Mucosa of rectum (tissue), 2 donors: ENCODE measurements around the gene ZNF611.

ENCODE experiments used
- H3K27ac ChIP-seq, 2 donors: one replicate each; pipeline ENCODE4 v1.7.0; 2013; ENCODE audit warnings: inconsistent platforms in 2 of 2, low read depth in 2 of 2, low read length in 2 of 2
- H3K27me3 ChIP-seq, 2 donors: one replicate each; pipeline ENCODE4 v1.7.0; 2013; ENCODE audit warnings: low read length in 2 of 2; ENCODE audit not compliant: control insufficient read depth in 2 of 2, insufficient read depth in 2 of 2
- H3K36me3 ChIP-seq, 2 donors: one replicate each; pipeline ENCODE4 v1.7.0; 2013; ENCODE audit warnings: low read length in 2 of 2; ENCODE audit not compliant: control insufficient read depth in 2 of 2, insufficient read depth in 2 of 2
- H3K4me1 ChIP-seq, 2 donors: one replicate each; pipeline ENCODE4 v1.7.0; 2013; ENCODE audit warnings: low read length in 2 of 2, mild to moderate bottlenecking in 1 of 2; ENCODE audit not compliant: control insufficient read depth in 2 of 2, insufficient read depth in 2 of 2
- H3K4me3 ChIP-seq, 2 donors: one replicate each; pipeline ENCODE4 v1.7.0; 2013; ENCODE audit warnings: low read length in 2 of 2
- H3K9ac ChIP-seq, 2 donors: one replicate each; pipeline ENCODE4 v1.7.0; 2013; ENCODE audit warnings: low read length in 2 of 2, low read depth in 1 of 2, mild to moderate bottlenecking in 1 of 2
- H3K9me3 ChIP-seq, 2 donors: one replicate each; pipeline ENCODE4 v1.7.0; 2013; ENCODE audit warnings: low read length in 2 of 2; ENCODE audit not compliant: control insufficient read depth in 2 of 2
- donor health status: healthy.
- donor health status: Normal muscosa, but diverticular disease.

ZNF611 gene

DNA sequence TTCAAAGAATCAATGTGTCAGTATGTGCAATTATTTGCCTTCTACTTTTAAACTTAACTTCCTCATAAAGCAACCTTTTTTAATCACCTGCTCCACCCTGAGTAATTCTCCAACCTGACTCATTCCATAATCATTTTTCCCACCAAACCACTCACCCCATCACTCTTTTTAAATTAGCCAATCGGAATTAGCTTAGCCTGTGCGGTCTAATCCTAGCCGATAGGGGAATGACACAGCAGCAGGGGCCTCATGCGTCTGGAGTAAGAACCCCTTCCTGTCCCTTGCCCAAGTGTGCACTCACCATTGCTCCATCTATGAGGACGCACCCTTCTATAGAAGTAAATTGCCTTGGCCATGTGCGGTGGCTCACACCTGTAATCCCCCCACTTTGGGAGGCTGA lies 69.3 kb downstream of the ZNF611 start:
- Histone ChIP-seq H3K36me3 (no peaks in the 10 kb centered on the region), H3K4me3 (no peak overlapping the region), H3K9me3 (no peaks in the 10 kb centered on the region), H3K27ac (no peak overlapping the region), H3K27me3 (no peaks in the 10 kb centered on the region), H3K4me1 (no peaks in the 10 kb centered on the region), H3K9ac (no peak overlapping the region)

DNA sequence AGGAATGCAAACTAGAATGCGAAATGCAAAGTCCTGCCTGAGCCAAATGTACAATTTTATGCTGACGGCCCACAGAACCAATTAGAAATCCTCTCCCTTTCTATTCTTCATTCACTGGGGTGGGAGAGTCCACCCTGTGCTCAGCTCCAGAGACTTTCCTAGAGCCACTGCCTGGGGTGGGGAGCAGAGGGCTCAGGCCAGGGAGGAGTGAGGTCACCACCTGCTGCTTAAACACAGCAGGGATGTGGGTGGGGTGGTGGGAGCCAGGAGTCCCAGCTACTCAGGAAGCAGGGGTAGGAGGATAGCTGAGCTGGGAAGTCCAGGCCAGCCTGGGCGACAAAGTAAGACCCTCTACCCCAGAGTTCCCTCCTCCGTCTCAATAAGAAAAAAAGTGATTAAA lies 69.8 kb downstream of the ZNF611 start:
- Histone ChIP-seq H3K9me3 (no peaks in the 10 kb centered on the region), H3K27ac (no peak overlapping the region), H3K9ac (no peak overlapping the region), H3K27me3 (no peaks in the 10 kb centered on the region), H3K36me3 (no peaks in the 10 kb centered on the region), H3K4me3 (no peak overlapping the region), H3K4me1 (no peaks in the 10 kb centered on the region)

DNA sequence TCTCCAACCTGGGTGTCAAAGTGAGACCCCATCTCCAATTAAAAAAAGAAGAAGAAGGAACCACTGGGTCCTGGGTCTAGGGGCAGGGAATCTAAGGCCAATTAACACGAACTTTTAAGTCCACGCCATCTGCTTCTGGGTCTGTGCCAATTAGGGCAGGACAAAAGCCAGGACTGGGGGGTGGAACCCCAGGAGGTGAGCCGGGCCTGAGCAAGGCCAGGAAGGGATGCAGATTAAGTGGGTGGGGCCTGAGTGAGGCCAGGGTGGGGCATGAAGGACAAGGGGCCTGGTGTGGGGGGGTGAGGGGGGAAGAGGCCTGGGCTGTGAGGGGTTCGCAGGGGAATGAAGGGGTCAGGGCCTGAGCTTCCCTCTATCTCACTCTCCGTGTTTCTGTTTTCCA lies 70.4 kb downstream of the ZNF611 start:
- Histone ChIP-seq H3K27me3 (no peaks in the 10 kb centered on the region), H3K4me1 (no peaks in the 10 kb centered on the region), H3K27ac (no peak overlapping the region), H3K4me3 (no peak overlapping the region), H3K36me3 (no peaks in the 10 kb centered on the region), H3K9me3 (no peaks in the 10 kb centered on the region), H3K9ac (no peak overlapping the region)

DNA sequence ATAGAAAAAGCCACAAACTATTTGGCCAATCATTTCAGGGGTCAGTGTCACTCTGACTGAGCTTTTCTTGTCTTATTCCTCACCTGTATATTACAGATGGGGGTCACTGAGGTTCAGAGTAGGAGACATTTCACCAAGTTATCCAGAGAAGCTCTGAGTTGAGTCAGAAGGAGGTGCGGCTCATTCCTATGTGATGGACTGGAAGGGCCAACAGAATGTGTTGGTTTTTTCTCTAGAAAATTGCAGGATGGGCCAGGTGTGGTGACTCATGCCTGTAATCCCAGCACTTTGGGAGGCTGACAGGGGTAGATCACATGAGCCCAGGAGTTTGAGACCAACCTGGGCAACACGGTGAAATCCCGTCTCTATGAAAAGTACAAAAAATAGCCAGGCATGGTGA lies 72.2 kb downstream of the ZNF611 start:
- no peak overlapping the region for H3K9ac ChIP-seq
- no peaks in the 10 kb centered on the region for H3K9me3 ChIP-seq
- H3K4me3 ChIP-seq: no peak overlapping the region
- H3K4me1 ChIP-seq: no peaks in the 10 kb centered on the region
- H3K27ac ChIP-seq: no peak overlapping the region
- no peaks in the 10 kb centered on the region for H3K27me3 ChIP-seq
- peaks cover 7 to 9% of the 10 kb centered on the region in 2 donors for H3K36me3 ChIP-seq

DNA sequence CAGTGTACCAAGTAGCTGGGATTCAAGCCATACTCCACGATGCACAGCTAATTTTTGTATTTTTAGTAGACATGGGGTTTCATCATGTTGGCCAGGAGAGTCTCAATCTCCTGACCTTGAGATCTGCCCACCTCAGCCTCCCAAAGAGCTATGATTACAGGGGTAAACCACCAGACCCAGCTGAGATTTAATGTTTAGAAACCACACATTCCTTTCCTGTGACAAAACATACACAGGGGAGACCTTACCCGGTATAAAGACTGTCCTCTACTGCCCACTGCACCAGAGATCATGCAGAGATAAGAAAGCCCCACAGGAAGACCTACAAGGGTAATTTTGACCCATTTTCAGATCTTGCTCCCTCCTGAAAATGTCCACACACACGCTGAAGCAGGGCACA lies 73.9 kb downstream of the ZNF611 start:
- no peaks in the 10 kb centered on the region for H3K9me3 ChIP-seq
- H3K9ac ChIP-seq: no peak overlapping the region
- H3K27me3 ChIP-seq: no peaks in the 10 kb centered on the region
- no peak overlapping the region for H3K4me3 ChIP-seq
- H3K36me3 ChIP-seq: peaks cover 7 to 9% of the 10 kb centered on the region in 2 donors
- H3K4me1 ChIP-seq: no peaks in the 10 kb centered on the region
- H3K27ac ChIP-seq: no peak overlapping the region

DNA sequence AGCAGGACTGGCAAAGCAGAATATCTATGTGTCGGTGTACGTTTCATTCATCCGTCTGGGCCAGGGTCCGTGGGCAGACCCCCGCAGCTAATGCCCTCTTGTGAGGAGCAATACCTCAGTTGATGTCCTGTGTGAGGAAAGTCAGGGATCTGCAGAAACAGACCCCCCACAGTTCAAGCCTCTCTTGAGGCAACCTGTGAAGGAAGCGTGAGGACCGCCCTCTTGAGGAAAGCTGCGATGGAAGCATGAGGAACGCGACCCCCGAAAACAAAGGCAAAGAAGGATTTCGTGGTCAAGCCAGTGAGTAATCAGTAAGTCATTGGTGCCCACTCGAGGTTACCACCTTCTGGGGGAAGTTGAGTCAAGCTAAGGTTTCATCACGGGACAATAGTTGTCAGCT lies 75.8 kb downstream of the ZNF611 start:
- H3K27ac ChIP-seq: no peak overlapping the region
- no peaks in the 10 kb centered on the region for H3K4me1 ChIP-seq
- H3K9ac ChIP-seq: no peak overlapping the region
- peaks cover 9 to 11% of the 10 kb centered on the region in 2 donors for H3K36me3 ChIP-seq
- H3K4me3 ChIP-seq: no peak overlapping the region
- H3K9me3 ChIP-seq: no peaks in the 10 kb centered on the region
- no peaks in the 10 kb centered on the region for H3K27me3 ChIP-seq

DNA sequence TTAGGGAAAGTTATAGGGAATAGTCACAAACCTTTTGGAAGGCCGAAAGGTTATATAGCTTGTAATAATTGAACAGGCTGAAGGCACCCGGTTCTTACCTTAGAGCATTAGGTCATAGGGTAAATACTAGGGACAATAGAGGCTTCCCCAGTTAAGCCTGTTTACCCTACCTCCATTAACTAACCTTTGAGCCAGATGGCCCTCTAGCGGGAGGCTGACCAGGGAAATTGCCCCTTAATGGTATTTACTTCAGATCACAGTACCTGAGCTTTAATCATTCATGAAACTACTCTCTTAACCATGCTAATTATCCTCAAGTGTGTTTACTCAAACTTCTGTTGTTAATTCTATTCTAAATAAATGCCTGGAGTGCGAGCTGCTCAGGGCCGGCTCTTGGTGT lies 76.2 kb downstream of the ZNF611 start:
- Histone ChIP-seq H3K27me3 (no peaks in the 10 kb centered on the region), H3K4me3 (no peak overlapping the region), H3K36me3 (peaks cover 10 to 15% of the 10 kb centered on the region in 2 donors), H3K27ac (no peak overlapping the region), H3K9me3 (peaks cover 0 to 3% of the 10 kb centered on the region in 2 donors), H3K4me1 (no peaks in the 10 kb centered on the region), H3K9ac (no peak overlapping the region)

DNA sequence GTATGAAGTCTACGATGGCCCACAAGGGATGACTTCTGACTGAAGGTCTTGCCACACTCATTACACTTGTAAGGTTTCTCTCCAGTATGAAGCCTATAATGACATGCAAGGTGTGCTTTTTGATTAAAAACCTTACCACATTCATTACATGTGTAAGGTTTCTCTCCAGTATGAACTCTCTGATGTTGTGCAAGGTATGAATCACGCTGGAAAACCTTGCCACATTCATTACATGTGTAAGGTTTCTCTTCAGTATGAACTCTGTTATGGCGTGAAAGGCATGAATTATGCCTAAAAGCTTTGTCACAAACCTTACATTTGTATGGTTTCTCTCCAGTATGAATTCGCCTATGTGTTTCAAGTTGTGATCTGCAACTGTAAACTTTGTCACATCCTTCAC lies 81.7 kb downstream of the ZNF611 start:
- Histone ChIP-seq H3K27ac (no peak overlapping the region), H3K36me3 (peaks cover 11 to 16% of the 10 kb centered on the region in 2 donors), H3K4me3 (no peak overlapping the region), H3K4me1 (no peaks in the 10 kb centered on the region), H3K9me3 (peaks cover 0 to 10% of the 10 kb centered on the region in 2 donors), H3K27me3 (no peaks in the 10 kb centered on the region), H3K9ac (no peak overlapping the region)
